Astrocyte of the spinal cord (primary cell): ENCODE data around the gene ZNF189.

Experiments
- DNase-seq: peaks from one replicate; pipeline ENCODE4 v3.0.0; 2011; ENCODE audit warnings: low read depth, low spot score
- H3K4me3 ChIP-seq: 2 replicates; pipeline ENCODE4 v1.5.1; 2011; ENCODE audit warnings: low read depth, mild to moderate bottlenecking, low read length, moderate library complexity
- CTCF ChIP-seq: IDR thresholded peaks from 2 replicates; pipeline ENCODE4 v1.5.1; 2012; ENCODE audit warnings: low read depth, mild to moderate bottlenecking, low read length, inconsistent platforms
- in situ Hi-C: cut with HindIII; loops from 2 replicates; pipeline ENCODE4 v1.10.0; 2017; ENCODE audit warnings: low sequenced_read_pairs

Gene ZNF189

GRCh38 chr9:101387871-101388506, 10.7 kb upstream of the ZNF189 start:
- in situ Hi-C loops: no loop called here
- peak; percentile 39 for DNase-seq
- TF ChIP-seq CTCF: peak; percentile 64
- H3K4me3 ChIP-seq: no peak overlapping the region

GRCh38 chr9:101388507-101388993, 10.1 kb upstream of the ZNF189 start:
- no peak overlapping the region for H3K4me3 ChIP-seq
- peak; percentile 53 for TF ChIP-seq CTCF
- in situ Hi-C loops: no loop called here
- no peak for DNase-seq

GRCh38 chr9:101393135-101393534, 5.5 kb upstream of the ZNF189 start:
- TF ChIP-seq CTCF: no peak
- no peak overlapping the region for H3K4me3 ChIP-seq
- no peak for DNase-seq
- in situ Hi-C loops: no loop called here

GRCh38 chr9:101394687-101395086, 4.0 kb upstream of the ZNF189 start:
- H3K4me3 ChIP-seq: no peak overlapping the region
- DNase-seq: no peak
- TF ChIP-seq CTCF: no peak
- in situ Hi-C loops: no loop called here

GRCh38 chr9:101397746-101398067, 944 bp upstream of the ZNF189 start:
- DNase-seq: no peak
- H3K4me3 ChIP-seq: peak overlapping the region; percentile 59
- TF ChIP-seq CTCF: no peak
- in situ Hi-C loops: no loop called here

GRCh38 chr9:101398930-101399642, 435 bp downstream of the ZNF189 start:
- H3K4me3 ChIP-seq: peak overlapping the region; percentile 59
- DNase-seq: no peak
- in situ Hi-C loops: no loop called here
- no peak for TF ChIP-seq CTCF
